Renal cortical epithelial cell (primary cell): ENCODE results near the gene BPGM. TPM values are rescaled to one million over a fixed set of nuclear protein-coding genes. Genes with fewer than 3 reads are reported as not detected.
"Not testable (repeated sequence)": the region's sequence is repeated elsewhere in the genome, so short reads cannot be mapped to it uniquely, and the experiment has no call there.

Source experiments
- DNase-seq: peaks from one replicate; pipeline ENCODE4 v3.0.0-alpha.2; 2011; ENCODE audit warnings: low read depth
- total RNA-seq: library from RNA; depleted of rRNA; stranded (reverse); fragments of >200 nt; gene quantifications from 2 replicates; pipeline ENCODE4 v1.2.3, GENCODE V29; 2014

BPGM gene
- total RNA-seq, 1 donor from 2014 or later = 45.8 TPM

DNA sequence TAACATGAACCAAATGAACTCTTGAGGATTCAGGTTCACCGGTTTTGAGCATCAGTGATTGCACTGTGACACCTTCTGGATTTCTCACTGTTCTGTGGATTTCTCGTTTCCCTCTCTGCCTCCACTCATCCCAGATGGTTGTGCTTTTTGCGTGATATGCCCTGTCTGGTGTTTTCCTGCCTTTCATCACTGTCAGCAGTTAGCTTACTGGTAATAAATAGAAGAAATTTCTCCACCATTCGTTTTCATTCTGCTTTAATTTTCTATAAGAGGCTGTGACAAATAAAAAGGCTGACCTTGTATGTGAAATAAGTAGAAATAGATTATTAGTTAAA, 16.2 kb downstream of the BPGM start:
- no peak for DNase-seq

DNA sequence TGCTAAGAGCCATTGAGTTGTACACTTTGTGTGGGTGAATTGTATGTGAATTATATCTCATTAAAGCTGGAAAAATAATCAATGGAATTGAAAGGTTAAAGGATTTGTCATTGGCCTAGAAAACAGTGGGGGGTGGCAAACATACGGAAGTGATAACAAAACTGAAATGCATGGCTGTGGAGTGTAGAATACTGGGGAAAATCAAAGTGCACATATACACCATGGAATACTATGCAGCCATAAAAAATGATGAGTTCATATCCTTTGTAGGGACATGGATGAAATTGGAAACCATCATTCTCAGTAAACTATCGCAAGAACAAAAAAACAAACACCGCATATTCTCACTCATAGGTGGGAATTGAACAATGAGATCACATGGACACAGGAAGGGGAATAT, 18.4 kb downstream of the BPGM start:
- DNase-seq = not testable (repeated sequence)

DNA sequence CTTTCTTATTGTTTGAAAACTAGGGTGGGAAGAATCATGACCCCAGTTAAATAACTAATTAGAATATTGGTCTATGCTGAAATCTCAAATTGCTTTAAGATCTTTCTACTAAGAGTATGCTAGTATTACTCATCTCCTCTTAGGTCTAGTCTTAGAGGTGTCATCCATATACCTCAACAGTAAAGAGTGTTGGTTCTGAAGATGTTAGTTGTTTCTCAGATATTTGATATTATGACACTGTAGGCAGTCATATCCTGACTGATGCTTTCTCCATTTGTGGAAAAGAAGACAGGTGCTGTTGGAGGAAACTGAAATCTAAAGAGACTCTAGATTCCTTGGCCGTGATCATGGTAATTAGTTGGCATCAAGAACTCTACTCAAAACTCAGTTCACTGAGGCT, 21.2 kb downstream of the BPGM start:
- no peak for DNase-seq

DNA sequence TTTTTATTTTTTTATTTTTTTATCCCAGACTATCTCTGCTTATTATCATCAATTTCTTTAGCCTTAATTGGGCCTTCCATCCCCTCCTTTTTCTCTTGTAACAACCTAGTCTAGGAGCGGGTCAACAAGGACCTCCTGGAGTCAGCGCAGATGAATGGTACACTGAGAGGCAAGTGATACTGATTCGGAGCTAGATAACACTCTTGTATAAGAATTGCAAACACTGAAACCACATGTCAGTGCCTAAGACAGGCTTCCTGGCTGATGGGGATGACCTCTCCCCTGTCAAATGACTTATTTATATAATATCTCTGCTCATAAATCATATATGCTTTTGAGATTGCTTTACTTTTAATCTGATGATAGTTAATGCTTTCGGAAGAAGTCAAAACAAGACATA, 22.7 kb downstream of the BPGM start:
- DNase-seq = no peak

DNA sequence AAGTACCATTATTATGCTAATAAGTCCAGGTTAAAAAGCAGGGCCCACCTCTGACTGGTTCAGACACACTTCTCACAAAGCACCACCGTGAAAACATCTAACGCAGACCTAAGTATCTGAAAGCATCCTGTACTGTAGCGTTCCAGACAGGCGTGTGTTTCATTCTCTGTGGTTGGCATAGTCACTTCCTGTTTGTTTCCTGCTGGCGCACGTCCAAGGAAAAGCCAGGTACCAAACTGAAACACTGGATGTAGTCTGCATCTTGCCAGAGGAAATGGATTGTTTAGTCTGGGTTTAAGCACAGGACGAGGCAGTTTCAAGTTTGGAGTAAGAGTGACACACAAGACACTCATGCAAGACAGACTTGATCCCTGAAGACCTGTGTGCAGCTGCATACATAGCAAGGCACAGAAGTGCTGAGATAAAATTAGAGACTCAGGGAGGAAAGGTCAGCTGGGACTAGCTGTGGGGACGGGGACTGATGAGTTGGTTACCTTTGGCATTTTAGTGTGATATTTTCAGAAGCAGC, 23.3 kb downstream of the BPGM start:
- DNase-seq = peak; percentile 93

DNA sequence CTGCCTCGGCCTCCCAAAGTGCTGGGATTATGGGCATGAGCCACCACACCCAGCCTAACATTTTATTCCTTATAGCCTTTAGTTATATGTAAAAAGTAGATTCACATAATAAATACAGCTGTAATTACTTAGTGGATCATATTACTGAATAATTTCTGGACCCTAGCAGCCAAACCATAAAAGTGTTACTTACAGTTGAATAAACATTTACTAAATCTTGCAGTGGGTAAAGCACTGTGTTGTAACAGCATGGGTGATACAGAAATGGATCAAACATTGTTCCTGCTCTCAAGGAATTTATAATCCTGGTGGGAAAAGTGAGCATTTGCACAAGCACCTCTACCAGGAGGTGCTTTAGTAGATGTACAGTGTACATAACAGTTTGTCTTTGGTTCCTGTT, 25.0 kb downstream of the BPGM start:
- no peak for DNase-seq

DNA sequence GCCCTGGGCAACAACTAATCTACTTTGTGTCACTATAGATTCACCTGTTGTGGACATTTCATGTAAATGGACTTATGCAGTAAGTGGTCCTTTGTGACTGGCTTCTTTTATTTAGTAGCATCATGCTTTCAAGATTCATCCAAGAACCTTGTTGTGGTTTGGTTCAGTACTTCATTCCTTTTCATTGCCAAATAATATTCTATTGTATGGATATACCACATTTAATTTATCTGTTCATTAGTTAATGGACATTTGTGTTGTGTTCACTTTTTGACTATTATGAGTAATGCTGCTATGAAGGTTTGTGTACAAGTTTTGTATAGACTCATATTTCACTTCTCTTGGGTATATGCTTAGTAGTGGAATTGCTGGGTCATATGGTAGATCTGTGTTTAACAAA, 27.8 kb downstream of the BPGM start:
- DNase-seq = no peak

DNA sequence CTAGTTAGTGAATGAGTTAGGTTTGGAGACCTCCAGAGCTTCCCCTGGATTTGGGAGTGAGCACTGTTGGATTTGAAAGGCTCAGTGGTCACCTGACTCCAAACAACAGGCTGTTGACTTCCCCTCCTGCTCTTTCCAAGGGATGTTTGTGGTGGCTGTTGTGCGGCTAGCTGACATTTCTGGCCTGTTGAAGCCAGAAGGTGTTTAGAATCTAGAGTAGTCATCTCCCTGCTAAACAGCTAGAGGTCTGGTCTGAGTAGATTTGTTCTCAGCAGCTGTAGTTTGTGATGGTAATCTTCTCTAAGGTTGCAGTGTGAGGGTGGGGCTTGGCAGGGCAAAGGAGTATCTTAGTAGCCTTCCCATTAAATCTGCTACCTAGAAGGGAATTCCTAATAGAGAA, 30.1 kb downstream of the BPGM start:
- DNase-seq = no peak

DNA sequence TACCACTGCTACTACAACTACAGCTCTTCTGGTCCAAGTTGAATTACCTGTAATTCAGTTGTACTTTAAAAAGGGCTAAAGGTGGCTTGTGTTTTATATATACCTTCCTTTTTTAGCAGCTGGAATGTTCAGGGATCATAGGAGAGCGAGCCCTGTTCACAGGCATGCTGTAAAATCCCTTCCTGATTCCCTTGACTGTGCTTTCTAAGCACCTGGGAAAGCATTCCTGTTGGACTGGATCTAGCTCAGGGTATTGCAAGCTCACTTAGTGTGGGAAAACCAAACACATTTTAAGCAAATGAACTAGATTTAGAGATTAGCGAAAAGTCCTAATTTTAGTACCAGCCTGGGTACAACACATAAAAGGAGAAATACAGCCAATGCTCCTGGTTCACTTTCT, 31.5 kb downstream of the BPGM start:
- DNase-seq = no peak

DNA sequence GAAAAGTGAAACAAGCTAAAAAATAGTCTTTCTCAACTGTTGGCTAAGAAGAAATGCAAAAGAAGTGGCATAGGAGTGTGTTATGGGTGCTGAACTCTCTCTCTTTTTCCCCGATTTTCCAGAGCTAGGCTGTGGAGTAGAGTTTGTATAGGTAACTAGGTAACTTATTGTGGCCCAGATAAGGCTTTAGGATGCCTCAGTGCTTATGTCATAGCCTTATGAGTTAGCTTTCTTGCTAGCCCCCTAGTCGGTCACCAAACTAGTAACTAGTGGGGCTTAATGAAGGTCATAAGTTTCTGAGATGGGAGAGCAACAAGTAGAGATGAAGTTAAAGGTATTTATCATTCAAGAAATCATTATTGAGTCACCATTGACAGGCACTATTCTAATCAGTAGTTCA, 32.4 kb downstream of the BPGM start:
- DNase-seq = no peak

DNA sequence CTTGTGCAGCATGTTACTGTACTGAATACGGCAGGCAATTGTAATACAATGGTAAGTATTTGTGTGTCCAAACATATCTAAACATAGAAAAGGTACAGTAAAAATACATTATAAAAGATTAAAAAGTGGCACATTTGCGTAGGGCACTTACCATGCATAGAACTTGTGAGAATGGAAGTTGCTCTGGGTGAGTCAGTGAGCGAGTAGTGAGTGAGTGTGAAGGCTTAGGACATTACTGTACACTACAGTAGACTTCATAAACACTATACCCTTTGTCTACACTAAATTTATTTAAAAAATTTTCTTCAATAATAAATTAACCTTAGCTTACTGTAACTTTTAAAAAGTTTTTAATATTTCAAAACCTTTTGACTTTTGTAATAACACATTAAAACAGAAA, 37.5 kb downstream of the BPGM start:
- DNase-seq = no peak

DNA sequence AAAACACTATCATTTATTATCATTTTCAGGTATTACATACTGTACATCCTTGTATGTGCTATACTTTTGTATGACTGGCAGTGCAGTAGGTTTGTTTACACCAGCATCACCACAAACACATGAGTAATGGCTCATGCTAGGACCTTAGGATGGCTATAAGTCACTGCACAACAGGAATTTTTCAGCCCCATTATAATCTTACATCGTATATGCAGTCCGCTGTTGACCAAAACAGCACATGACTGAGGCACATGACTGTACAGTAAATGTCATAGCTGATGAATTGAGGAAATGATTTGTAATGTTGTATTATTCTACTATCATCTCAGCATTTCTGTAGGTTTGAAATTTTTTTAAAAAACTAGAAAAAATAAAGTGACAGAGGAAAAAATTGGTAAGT, 38.6 kb downstream of the BPGM start:
- peak; percentile 88 for DNase-seq

DNA sequence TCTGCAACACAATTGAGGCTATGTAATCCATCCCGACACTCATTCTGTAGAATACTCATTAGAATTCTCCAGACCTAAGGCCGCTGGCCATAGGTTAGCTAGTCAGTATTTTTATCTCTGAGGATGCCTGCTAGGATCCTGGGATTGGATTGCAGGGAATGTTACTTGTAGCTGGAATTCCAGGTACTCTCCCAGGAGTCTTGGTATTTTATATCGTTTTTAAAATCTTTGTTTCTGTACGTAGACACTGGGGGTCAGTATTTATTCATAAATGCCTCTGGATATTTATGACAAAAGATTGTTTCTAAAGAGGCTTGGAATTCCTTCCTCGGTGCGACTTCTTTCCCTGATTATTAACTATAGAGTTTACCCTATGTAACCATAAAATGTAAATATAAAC, 40.1 kb downstream of the BPGM start:
- no peak for DNase-seq

DNA sequence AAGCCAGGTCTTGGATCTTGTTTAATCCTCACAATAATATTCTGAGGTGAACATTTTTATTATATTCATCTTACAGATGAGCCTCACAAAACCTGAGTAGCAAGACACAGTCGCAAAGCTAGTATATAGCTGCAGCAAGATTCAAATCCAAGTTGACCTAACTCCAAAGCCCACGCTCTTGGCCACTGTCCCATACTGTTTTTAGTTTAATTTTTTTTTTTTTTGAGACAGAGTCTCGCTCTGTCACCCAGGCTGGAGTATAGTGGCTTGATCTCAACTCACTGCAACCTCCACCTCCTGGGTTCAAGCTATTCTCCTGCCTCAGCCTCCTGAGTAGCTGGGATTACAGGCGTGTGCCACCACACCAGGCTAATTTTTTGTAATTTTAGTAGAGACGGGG, 42.9 kb downstream of the BPGM start:
- DNase-seq = not testable (repeated sequence)

DNA sequence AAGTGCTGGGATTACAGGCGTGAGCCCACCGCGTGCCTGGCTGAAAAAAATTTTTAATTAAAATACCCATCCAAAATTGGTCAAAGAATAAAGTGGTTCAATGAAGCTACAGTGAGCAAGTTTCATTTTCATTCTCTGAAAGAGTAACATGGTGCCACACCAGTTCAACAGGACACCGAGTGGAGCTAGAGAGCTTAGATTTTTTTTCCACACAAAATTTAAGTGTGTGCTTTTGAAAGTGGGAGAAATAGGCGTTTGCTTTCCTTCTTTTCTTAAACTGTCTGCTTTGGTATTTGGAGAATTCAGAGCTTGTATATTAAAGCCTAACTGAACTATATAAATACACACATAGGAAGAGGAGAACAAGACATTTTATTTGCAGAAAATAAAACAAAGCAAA, 43.4 kb downstream of the BPGM start:
- DNase-seq = peak; percentile 37

DNA sequence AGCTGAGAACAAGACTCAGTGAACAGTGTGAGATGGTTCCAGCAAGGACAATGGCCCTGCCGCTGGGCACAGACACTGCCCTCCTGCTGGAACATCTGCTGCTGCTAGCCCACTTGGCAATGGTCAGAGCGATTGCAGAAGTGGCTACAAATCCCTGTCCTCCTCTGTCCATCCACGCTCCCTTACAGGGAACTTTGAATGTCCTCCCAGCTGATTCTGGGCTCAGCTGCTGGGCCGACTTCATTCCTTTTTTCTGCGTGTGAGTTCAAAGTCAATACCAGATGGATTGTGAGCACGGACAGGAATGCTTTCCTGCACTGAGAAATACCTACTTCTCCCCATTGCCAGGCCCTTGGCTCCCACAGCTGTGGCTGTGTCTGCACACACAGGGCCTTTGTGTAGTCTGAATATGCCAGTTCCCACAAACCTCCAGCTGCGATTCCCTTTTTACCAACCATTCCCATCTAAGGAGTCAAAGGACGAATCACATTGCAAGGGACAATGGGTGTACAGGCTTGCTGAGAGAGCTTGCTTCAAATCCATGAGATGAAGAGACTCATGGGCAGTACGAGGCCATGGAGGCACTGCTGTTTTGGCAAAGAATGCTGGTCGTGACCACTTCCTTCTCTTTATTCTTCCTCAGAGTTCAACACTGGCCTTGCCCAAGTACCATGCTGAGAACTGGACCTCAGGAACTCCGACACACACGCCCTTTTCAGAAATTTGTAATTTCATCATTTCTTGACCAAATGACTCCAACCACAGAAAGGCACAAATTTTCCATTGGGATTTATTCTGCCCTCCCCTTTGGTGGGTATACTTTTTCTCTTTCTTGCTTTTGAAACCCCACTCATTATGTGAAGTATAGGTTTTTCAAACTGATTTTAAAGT, 44.2 kb downstream of the BPGM start:
- DNase-seq = no peak

DNA sequence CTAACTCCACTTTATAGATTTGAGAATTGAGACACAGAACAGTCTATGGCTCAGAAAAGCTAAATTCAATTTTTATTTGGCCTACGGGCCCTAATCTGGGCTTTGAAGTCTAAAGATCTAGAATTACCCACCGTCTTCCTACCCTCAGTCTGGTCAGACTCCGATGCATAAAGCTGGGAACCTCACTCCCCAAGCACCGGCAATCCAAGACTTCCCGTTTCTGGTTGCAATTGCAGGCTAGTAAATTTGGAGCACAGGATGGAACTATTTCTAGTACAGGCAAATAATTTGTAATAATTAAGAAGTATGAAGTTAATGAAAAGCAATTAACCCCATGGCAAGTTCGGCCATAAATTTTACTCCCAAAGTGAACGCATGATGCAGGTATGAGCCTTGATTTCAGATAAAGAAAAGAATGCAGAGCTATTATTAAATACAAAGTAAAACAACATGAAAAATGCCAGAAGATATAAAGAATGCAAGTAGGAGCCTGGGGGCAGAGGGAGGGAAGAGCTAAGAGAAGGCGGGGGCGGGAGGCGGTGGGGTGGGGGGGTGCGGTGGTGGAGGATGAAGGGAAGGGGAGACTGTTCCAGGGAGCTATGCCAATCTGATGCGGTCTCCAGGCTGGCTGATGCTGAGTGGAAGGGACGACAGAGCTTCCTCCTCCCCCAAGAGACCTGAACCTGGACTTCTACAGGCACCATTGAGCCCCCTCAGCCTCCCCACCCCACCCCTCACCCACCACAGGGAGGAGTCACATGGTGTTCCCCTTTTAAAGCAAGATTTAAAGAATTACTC, 45.1 kb downstream of the BPGM start:
- peak; percentile 23 for DNase-seq

DNA sequence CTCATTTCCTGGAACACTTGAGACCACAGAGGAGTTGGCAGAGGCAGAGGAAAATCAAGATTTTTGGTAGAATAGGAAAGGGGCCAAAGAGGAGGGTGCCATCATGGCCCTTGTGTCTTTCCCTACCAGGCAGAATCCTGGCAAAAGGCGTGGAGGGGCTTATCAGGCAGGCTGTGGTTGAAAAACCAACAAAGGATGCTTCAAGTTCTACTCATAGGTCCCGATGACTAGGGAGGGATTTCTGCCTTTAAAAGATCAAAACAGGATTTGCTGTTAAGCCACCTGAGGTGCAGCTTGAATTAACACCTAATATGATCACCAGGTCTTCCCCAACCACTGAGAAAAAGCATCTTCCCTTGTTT, 45.7 kb downstream of the BPGM start:
- DNase-seq = no peak

DNA sequence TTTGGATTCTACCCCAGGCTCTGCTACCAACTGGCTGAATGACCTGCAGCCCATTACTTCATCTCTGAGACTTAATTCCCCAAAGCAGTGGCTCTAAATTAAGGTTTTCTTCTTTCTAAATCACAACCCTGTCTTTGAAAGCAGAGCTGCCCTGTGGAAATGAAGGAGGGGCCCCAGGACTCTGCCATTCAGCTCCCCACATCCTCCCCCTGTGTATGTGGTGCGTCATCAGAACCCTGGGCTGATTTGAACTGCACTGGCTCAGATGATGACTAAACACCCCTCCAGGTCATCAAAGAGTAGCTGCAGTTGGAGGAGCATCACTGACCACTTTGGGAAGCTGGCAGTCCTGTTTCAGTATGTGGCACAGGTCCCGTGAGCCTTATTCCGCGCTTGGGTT, 46.6 kb downstream of the BPGM start:
- peak; percentile 48 for DNase-seq

DNA sequence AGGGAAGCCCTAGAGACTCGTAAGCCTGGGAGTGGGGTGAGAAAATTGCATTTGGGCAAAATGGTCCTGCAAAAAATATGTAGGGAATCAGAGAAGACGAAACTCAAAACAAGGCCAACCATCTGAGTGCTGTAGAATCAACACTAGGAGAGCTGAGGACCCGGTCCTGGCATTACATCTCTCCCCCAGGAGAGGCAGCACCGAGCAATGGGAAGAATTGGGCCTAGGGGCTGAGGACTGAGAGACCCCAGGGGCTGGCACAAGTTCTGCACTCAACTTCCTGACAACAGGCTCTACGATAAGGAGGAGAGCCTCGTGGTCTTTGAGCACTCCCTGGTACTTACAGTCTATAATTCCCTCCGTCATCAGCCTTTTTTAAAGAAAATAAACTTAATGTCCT, 47.6 kb downstream of the BPGM start:
- DNase-seq = no peak

DNA sequence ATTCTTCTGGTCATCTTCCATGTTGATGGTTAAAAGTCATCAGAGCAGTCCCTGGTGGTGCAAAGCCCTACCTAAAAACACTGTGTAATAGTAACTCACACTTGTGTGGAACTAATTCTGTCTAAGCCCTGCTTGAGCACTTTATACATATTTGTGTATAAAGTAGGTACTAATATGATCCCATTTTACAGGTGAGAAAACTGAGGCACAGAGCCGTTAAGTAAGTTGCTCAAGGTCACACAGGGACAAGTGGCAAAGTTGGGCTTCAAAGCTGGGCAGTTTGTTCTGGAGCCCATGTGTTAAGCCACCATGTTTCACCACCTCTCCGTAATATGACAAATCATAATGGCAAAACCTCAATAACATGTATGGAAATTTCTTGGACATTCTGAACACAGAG, 48.1 kb downstream of the BPGM start:
- no peak for DNase-seq

DNA sequence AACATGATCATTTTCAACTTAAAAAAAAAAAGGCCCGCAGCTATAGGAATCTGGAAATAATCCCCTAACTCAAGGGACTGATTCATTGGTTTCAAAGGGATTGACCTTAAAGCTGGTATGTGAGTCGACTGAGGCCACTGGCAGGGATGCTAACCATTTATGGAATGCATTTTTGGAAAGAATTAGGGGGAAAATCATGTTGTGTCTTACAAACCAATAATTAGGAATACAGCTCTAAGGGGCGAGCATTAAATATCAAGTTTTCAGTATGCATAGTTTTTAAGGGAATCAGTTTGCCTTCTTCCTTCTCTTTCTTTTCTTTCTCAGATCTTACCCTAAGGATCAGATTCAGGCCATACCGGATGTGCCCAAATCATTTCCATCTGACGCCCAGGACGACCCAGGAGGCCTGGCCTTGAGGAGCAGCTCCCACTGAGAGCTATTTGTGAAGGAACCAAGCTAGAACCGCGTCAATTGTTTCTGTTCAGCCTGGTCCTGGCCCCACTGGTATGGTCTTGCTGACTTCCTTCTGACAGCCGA, 48.7 kb downstream of the BPGM start:
- DNase-seq = no peak

DNA sequence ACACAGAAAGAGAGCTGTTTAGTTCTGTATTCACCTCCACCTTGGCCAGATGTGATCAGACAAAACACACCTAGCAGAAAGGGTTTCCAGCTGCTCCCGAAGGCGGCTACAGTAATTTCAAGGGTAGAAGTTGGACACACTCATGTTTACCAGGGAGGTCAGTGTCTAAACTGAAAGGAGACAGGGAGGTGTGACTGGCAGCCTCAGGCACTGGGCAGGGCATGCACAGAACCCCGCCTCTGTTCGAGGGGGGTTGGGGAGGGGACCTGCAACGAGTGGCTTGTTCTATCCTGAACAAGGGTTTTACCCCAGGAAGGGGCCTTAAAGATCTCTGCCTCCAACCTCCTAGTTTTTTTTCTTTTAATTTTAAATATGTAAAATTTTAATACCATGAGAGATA, 49.6 kb downstream of the BPGM start:
- no peak for DNase-seq
